NCI-H1092 treated with DMSO at 0.1 percent for 48 hours (cell line): ENCODE results near the gene CD109.

Experiments
- DNase-seq: peaks from one replicate; lab custom pipeline; 2025; lab: John Stamatoyannopoulos, UW

The CD109 gene

GRCh38 chr6:73860303-73860702, 164.3 kb downstream of the CD109 start:
- DNase-seq = no peak

- no peak for DNase-seq
These were observed 170.3 kb downstream of the CD109 start for GRCh38 chr6:73866305-73866704.

- no peak for DNase-seq
These were observed 171.4 kb downstream of the CD109 start for GRCh38 chr6:73867411-73867810.

GRCh38 chr6:73870907-73871306, 174.9 kb downstream of the CD109 start:
- DNase-seq = no peak

- DNase-seq = no peak
These were observed 177.1 kb downstream of the CD109 start for GRCh38 chr6:73873081-73873480.
